ENCODE results near the gene EVI5L. TPM values are rescaled to one million over a fixed set of nuclear protein-coding genes. Genes with fewer than 3 reads are reported as not detected.
A peak's percentile ranks its signal among the peaks of the same experiment; 100 is the strongest.

The EVI5L gene
- polyA plus RNA-seq, result 50.6 and 65.1 TPM in 2 replicates
- 57.8 and 70.4 TPM in 2 replicates for polyA minus RNA-seq

DNA sequence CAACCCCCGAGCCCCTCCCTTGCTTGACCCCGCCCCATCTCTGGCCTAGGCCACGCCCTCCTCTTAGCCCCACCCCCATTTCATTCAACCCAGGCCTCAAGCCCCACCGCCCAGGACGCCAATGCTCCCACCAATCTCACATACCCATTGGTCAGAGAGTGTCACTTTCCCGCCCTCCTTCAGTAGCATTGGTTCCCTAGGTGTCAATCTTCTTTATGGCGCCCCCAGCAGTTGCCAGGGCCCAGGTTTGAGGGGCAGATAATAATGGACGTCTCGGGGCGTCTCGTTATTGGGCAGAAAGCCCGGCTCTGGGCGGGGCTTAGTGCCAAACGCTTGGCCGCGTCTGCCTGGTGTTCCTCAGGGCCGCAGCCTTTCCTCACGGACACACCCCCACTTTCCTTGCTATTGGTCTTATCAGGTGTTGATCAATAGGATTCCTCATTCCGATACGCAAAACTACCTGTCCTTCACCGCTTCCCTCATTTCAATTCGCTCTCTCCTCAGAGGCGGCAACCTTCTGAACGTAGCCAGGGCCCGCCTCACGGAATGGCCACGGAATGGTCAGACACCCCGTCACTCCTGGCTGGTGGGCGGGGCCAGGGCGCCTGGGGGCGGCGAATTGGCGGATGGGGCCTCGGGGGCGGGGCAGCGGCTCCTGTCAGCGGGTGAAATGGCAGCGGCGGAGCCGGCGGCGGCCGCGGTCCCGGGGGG is at the start of gene EVI5L:
TSS of gene EVI5L (plus strand) at position 658 of the 711 bp plus-strand sequence. CDS start 16,325 bp downstream, outside the sequence.
- no peak within 1 kb of the TSS for H2AFZ ChIP-seq (ENCODE audit: low read depth, low read length)
- peaks cover 16% of the 10 kb centered on the region for H3K79me2 ChIP-seq (replicated peaks; ENCODE audit: insufficient read depth, low read length)
- H3K4me2 ChIP-seq (ENCODE audit: low read length), result peak within 1 kb of the TSS; percentile 55

DNA sequence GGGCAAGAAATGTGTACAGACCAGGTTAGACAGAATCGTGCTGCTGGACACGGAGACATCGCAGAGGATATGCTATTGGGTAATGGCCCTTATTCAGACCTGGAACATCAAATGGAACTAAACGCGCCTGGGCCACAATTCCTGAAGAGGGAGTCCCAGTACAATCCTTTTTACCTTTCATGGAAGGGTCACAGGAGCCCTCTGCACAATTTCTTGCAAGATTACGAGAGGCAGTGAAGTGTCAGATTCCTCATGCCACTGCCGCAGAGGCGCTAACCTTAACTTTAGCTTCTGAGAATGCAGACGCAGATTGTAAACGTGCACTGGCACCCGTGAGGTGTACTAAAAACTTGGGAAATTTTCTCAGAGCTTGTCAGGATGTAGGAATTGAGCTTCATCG is 48.9 kb upstream of the EVI5L start:
- no peak overlapping the region for H3K9ac ChIP-seq (ENCODE audit: low read length)
- H3K27me3 ChIP-seq (ENCODE audit: insufficient read depth, low read depth, low read length), result no peaks in the 10 kb centered on the region
- H3K79me2 ChIP-seq (replicated peaks; ENCODE audit: insufficient read depth, low read length), result no peaks in the 10 kb centered on the region
- no peaks in the 10 kb centered on the region for H3K9me2 ChIP-seq (ENCODE audit: insufficient read depth, low read length)
- no peak overlapping the region for H3K27ac ChIP-seq (ENCODE audit: low read length)
- H3K4me2 ChIP-seq (ENCODE audit: low read length), result no peak overlapping the region
- no peaks in the 10 kb centered on the region for H4K20me1 ChIP-seq (ENCODE audit: insufficient read depth)
- H3K36me3 ChIP-seq (ENCODE audit: insufficient read depth, low read length), result no peaks in the 10 kb centered on the region
- no peaks in the 10 kb centered on the region for H3K9me3 ChIP-seq (ENCODE audit: low read length)
- H2AFZ ChIP-seq (ENCODE audit: low read depth, low read length), result no peak overlapping the region
- H3K4me3 ChIP-seq (ENCODE audit: low read length), result no peak overlapping the region
- H3F3A ChIP-seq (ENCODE audit: insufficient read depth, low read length, poor library complexity, severe bottlenecking), result no peaks in the 10 kb centered on the region
- TF ChIP-seq EP300 (conservative IDR thresholded peaks at IDR 0.05; ENCODE audit: poor library complexity, severe bottlenecking) (no peak), MXI1 (conservative IDR thresholded peaks at IDR 0.05; ENCODE audit: poor library complexity, severe bottlenecking) (no peak), POLR2AphosphoS5 (IDR thresholded peaks at IDR 0.05) (no peak), RAD21 (conservative IDR thresholded peaks at IDR 0.05) (no peak), SMC3 (conservative IDR thresholded peaks at IDR 0.05; ENCODE audit: poor library complexity) (no peak), TAF1 (IDR thresholded peaks at IDR 0.05; ENCODE audit: low read depth) (no peak), EZH2 (IDR thresholded peaks at IDR 0.05; ENCODE audit: borderline replicate concordance, insufficient read depth, low read length, poor library complexity, severe bottlenecking) (no peak)
- TF ChIP-seq, protein P1, sequence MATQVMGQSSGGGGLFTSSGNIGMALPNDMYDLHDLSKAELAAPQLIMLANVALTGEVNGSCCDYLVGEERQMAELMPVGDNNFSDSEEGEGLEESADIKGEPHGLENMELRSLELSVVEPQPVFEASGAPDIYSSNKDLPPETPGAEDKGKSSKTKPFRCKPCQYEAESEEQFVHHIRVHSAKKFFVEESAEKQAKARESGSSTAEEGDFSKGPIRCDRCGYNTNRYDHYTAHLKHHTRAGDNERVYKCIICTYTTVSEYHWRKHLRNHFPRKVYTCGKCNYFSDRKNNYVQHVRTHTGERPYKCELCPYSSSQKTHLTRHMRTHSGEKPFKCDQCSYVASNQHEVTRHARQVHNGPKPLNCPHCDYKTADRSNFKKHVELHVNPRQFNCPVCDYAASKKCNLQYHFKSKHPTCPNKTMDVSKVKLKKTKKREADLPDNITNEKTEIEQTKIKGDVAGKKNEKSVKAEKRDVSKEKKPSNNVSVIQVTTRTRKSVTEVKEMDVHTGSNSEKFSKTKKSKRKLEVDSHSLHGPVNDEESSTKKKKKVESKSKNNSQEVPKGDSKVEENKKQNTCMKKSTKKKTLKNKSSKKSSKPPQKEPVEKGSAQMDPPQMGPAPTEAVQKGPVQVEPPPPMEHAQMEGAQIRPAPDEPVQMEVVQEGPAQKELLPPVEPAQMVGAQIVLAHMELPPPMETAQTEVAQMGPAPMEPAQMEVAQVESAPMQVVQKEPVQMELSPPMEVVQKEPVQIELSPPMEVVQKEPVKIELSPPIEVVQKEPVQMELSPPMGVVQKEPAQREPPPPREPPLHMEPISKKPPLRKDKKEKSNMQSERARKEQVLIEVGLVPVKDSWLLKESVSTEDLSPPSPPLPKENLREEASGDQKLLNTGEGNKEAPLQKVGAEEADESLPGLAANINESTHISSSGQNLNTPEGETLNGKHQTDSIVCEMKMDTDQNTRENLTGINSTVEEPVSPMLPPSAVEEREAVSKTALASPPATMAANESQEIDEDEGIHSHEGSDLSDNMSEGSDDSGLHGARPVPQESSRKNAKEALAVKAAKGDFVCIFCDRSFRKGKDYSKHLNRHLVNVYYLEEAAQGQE (IDR thresholded peaks at IDR 0.05; ENCODE audit: borderline replicate concordance), result no peak
- TF ChIP-seq, protein P2, sequence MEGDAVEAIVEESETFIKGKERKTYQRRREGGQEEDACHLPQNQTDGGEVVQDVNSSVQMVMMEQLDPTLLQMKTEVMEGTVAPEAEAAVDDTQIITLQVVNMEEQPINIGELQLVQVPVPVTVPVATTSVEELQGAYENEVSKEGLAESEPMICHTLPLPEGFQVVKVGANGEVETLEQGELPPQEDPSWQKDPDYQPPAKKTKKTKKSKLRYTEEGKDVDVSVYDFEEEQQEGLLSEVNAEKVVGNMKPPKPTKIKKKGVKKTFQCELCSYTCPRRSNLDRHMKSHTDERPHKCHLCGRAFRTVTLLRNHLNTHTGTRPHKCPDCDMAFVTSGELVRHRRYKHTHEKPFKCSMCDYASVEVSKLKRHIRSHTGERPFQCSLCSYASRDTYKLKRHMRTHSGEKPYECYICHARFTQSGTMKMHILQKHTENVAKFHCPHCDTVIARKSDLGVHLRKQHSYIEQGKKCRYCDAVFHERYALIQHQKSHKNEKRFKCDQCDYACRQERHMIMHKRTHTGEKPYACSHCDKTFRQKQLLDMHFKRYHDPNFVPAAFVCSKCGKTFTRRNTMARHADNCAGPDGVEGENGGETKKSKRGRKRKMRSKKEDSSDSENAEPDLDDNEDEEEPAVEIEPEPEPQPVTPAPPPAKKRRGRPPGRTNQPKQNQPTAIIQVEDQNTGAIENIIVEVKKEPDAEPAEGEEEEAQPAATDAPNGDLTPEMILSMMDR (IDR thresholded peaks at IDR 0.05; ENCODE audit: poor library complexity, severe bottlenecking), result no peak

More for the DNA sequence above, at the start of gene EVI5L:
- Histone ChIP-seq H3K9me3 (ENCODE audit: low read length) (no peaks in the 10 kb centered on the region), H3K27me3 (ENCODE audit: insufficient read depth, low read depth, low read length) (no peaks in the 10 kb centered on the region), H3K9ac (ENCODE audit: low read length) (peak within 1 kb of the TSS; percentile 85), H3K36me3 (ENCODE audit: insufficient read depth, low read length) (no peaks in the 10 kb centered on the region), H3F3A (ENCODE audit: insufficient read depth, low read length, poor library complexity, severe bottlenecking) (no peaks in the 10 kb centered on the region), H3K27ac (ENCODE audit: low read length) (peak within 1 kb of the TSS; percentile 32), H3K9me2 (ENCODE audit: insufficient read depth, low read length) (no peaks in the 10 kb centered on the region), H4K20me1 (ENCODE audit: insufficient read depth) (no peaks in the 10 kb centered on the region), H3K4me3 (ENCODE audit: low read length) (peak within 1 kb of the TSS; percentile 74)
- no peak for TF ChIP-seq SMC3 (conservative IDR thresholded peaks at IDR 0.05; ENCODE audit: poor library complexity)
- peak; percentile 62 for TF ChIP-seq POLR2AphosphoS5 (IDR thresholded peaks at IDR 0.05)
- TF ChIP-seq, protein P1 (IDR thresholded peaks at IDR 0.05; ENCODE audit: borderline replicate concordance), result no peak
- no peak for TF ChIP-seq EZH2 (IDR thresholded peaks at IDR 0.05; ENCODE audit: borderline replicate concordance, insufficient read depth, low read length, poor library complexity, severe bottlenecking)
- no peak for TF ChIP-seq RAD21 (conservative IDR thresholded peaks at IDR 0.05)
- peak; percentile 17 for TF ChIP-seq TAF1 (IDR thresholded peaks at IDR 0.05; ENCODE audit: low read depth)
- TF ChIP-seq MXI1 (conservative IDR thresholded peaks at IDR 0.05; ENCODE audit: poor library complexity, severe bottlenecking), result peak; percentile 24
- TF ChIP-seq, protein P2 (IDR thresholded peaks at IDR 0.05; ENCODE audit: poor library complexity, severe bottlenecking), result peak; percentile 53
- peak; percentile 53 for TF ChIP-seq EP300 (conservative IDR thresholded peaks at IDR 0.05; ENCODE audit: poor library complexity, severe bottlenecking)
